SKM-1 (cell line): ENCODE measurements around the gene IFI35.
"Not testable (repeated sequence)": the region's sequence is repeated elsewhere in the genome, so short reads cannot be mapped to it uniquely, and the experiment has no call there.

Source experiments
- DNase-seq: peaks from one replicate; lab custom pipeline; 2025; ENCODE audit not compliant: unreplicated experiment; lab: John Stamatoyannopoulos, UW

IFI35 gene

GRCh38 chr17:43006639-43007551 is at the start of gene IFI35:
Gene IFI35 (plus strand): TSS chr17:43006784. CDS start chr17:43006948, 164 bp downstream.
- peak; percentile 40 for DNase-seq

- DNase-seq: peak; percentile 82
These were observed 42.2 kb upstream of the IFI35 start, which contains the start of gene AARSD1 for GRCh38 chr17:42964161-42964932. Gene AARSD1 (minus strand): TSS chr17:42964454. CDS start chr17:42964440, 14 bp downstream.

- DNase-seq: no peak
These were observed 38.7 kb upstream of the IFI35 start for GRCh38 chr17:42967925-42968324.

DNA sequence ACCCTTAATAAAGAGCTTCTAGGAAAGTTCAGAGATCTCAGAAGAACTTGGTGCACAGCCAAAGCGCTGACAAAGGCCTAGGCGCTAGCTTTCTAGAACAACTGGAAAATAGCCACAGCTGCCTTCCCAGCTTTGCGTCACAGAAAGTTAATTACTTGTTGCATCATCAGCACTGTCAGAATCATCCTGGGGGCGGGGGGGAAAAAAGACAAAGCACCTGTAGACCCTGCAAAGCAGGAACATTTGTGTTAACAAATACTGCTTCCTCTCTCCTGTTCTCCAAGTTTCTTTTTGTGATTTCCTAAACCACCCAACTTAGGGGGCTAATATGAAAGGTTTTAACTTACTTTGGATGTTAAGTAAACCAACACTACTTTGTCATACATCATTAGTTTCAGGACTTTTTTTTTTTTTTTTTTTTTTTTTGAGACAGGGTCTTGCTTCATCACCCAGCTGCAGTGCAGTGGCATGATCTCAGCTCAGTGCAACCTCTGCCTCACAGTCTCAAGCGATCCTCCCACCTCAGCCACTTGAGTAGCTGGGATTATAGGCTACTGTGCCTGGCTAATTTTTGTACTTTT is 37.5 kb upstream of the IFI35 start:
- DNase-seq: no peak

GRCh38 chr17:42971589-42971988 is 35.0 kb upstream of the IFI35 start:
- DNase-seq: no peak

GRCh38 chr17:42973323-42973722 is 33.3 kb upstream of the IFI35 start:
- DNase-seq: not testable (repeated sequence)

DNA sequence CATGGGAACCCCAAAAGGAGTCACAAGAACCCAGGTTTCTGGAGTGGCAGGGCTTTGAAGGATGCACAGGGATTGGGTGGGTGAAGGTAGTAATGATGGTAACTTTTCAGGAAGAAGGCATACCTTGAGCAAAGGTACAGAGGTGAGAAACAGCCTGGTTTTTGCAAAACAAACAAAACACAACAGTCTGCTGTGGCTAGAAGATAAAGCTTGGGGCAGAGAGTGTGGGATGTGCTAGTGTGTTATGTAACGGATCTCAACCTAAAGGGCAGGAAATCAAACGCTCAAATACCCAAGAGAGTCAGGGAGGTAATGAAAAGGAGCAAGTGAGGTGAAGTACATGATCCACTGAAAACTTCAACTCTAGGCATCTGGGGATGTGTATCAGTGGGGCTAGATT is 31.3 kb upstream of the IFI35 start:
- no peak for DNase-seq

GRCh38 chr17:42975701-42976100 is 30.9 kb upstream of the IFI35 start:
- not testable (repeated sequence) for DNase-seq

DNA sequence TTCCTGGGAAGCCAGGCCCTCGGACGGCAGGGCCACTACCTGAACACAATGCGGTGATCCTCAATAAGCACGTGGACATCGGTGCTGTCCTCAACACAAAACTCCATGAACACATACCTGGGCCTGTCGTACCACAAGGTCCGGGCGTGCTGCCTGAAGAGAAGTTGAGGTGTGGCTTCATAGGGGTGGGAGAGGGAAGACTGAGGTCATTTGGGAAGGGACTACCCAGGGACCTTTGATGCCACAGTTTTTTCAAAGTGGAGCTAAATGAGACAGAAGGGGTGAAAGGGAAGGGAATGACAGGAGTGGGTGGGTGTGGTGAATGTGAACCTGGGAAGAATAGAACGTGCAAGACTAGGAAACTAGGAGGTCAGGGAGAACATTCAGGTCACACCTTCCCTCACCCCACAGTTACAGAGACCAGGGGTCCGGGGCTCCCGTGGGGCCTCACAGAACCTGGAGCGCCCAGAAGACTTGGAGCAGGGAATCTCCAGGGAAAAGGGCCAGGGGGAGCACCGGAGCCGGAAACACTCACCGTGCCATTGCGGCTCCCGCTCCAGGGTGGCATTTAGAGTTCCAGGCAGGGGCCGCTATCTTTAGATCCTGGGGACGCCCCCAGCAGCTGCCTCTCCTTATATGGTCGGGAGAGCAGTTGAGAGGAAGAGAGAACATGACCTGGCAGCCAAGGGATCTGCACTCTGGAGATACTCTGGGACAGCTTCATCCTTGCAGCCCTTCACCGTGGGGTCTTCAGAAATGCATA is 26.9 kb upstream of the IFI35 start, which contains the start of gene PTGES3L:
TSS of gene PTGES3L (minus strand) at position 570 of the 763 bp plus-strand sequence. CDS start at position 543, 27 bp downstream.
- no peak for DNase-seq

DNA sequence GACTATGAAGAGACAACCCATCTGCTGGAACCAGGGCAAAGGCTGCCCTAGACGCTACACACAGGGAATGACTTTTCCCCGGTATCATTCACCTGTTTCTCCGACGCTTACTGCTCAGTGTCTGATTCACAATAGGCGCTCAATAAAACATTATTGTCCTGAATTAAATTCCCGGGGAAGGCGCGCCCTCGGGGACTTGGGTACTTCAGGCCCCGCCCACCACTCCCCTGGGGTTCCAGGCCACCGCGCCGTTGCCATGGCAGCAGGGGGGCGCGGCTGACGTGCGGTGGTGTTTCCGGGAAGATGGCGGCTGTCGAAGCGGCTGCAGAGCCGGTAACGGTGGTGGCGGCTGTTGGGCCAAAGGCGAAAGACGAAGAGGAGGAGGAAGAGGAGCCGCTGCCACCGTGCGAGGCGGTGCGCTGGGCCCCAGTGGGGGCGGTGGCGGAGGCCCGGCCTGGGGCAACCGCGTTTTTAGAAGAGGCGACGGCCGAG is 26.3 kb upstream of the IFI35 start, which contains the start of gene RUNDC1:
TSS of gene RUNDC1 (plus strand) at position 292 of the 492 bp plus-strand sequence. CDS start at position 304, 12 bp downstream.
- no peak for DNase-seq

DNA sequence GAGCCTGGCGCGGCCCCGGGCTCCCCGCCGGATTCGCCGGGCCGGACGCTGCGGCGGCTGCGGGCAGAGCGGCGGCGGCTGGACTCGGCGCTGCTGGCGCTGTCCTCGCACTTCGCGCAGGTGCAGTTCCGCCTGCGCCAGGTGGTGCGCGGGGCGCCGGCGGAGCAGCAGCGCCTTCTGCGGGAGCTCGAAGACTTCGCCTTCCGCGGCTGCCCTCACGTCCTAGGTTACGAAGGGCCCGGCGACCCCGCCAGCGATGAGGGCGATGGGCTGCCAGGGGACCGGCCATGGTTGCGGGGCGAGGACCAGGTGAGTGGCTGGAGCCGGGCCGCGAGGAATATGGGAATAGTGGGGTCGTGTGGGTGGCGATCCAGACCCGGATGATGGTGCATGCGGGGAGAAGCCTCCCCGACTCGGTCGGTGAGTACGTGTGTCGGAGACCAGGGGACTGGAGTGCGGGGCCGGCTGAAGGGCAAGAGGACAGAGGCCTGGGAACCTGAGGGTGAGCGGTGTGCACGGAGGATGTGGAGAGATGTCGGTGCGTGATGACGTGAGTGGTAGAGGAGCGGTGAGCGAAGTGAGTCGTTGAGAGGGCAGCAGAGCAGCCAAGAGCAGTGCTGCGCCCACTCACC is 25.7 kb upstream of the IFI35 start:
- DNase-seq: no peak

- DNase-seq: no peak
These were observed 24.3 kb upstream of the IFI35 start for GRCh38 chr17:42982266-42982665.

DNA sequence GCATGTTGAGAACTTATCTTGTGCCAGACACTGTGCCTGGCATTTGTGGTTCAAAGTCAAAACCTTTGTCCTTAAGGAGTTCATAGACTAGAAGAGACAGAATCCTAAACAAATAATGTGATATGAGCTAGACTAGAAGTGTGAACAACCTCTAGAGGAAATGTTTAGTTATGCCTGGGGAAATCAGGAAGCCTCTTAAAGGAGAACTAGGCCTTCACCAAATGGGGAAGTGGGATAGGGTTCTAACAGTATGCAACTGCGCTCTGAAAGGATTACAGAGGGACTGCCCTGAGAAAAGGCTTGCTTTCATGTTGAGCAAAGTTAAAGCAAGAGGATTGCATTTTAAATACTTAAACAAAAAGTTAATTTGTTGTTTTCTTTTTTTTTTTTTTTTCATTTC is 21.4 kb upstream of the IFI35 start:
- peak; percentile 94 for DNase-seq

- no peak for DNase-seq
These were observed 17.4 kb upstream of the IFI35 start for GRCh38 chr17:42989141-42989540.

DNA sequence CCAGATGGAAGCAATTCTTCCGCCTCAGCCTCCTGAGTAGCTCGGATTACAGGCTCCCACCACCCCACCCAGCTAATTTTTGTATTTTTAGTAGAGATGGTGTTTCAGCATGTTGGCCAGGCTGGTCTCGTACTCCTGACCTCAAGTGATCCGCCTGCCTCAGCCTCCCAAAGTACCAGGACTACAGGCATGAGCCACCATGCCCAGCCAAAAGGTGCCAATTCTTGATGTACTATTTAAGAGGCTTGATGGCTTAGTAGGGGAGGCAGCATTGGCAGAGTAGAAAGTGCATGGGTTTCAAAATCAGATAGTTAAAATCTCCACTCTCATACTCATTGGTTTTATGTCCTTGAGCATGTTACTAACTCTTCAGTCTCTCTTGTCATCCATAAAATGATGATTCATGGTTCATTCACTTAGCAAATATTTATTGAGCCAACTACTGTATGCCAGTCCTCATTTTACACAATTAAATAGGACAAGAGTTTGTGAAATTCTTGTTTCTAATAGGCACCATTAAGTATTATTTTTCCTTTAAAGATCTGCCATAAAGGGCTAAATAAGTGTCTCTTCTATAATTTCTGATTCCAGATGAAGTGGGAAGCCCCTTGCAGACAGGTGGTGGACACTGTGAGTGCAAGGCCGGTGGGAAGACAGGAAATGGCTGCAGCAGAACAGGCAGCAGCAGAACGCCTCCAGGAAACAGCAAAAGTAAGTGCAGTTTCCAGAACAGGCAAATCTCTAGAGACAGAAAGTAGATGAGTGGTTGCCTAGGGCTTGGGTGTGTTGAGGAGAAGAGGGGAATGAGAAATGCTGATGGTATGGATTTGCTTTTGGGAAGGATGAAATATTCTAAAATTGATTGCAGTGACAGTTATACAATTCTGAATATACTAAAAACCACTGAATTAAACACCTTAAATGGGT is 16.6 kb upstream of the IFI35 start:
- DNase-seq: no peak

- DNase-seq: no peak
These were observed 15.1 kb upstream of the IFI35 start for GRCh38 chr17:42991471-42991870.

DNA sequence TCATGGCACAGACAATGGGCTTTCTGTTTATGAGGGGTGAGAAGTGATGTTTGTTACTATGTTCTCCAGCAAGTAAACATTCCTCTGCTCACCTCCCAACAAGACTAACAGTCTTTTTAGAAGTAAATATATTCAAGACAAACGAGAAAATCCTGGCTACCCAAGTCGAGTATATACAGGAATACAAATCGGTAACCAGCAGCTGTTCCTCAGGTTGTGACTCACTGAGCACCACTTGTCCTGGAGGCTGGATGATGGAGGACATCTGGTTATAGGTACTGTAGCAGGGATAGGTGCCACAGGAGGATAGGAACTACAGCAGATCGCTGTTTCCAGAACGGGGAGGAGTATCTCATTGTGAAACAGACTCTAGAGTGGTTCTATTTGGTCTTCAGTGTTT is 13.7 kb upstream of the IFI35 start:
- no peak for DNase-seq

DNA sequence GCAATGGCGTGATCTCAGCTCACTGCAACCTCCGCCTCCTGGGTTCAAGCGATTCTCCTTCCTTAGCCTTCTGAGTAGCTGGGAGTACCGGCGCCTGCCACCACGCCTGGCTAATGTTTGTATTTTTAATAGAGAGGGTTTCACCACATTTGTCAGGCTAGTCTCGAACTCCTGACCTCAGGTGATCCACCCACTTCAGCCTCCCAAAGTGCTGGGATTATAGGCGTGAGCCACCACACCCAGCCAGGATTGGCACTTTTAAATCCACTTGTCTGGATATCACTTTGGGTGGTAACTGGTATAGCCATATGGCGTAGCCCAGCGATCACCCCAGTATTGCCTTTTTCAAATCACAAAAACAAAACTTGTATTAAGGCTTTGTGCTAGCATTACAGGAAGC is 12.7 kb upstream of the IFI35 start:
- not testable (repeated sequence) for DNase-seq
